GM12892 (cell line): ENCODE results near the gene C10orf90.

Experiments
- POLR2A ChIP-seq: IDR thresholded peaks from 2 replicates; pipeline ENCODE4 v1.6.1; 2011; ENCODE audit warnings: low read depth, low read length, control low read depth
- POLR2AphosphoS5 ChIP-seq: IDR thresholded peaks from 2 replicates; pipeline ENCODE4 v1.6.1; 2011; ENCODE audit warnings: low read depth, low read length, control low read depth
- TAF1 ChIP-seq: IDR thresholded peaks from 2 replicates; pipeline ENCODE4 v1.6.1; 2011; ENCODE audit warnings: low read depth, mild to moderate bottlenecking, control low read depth, low read length, borderline replicate concordance

- TF ChIP-seq POLR2A (no peak), POLR2AphosphoS5 (no peak), TAF1 (no peak)
Measured at GRCh38 chr10:126585249-126586017, 85.1 kb downstream of the C10orf90 start.
